Midbrain (tissue), 1 donor: ENCODE data around the gene CHST8.

ENCODE experiments used
- DNase-seq: peaks from one replicate; lab custom pipeline; 2025; lab: John Stamatoyannopoulos, UW

The CHST8 gene

GRCh38 chr19:33717878-33718277 lies 96.1 kb downstream of the CHST8 start:
- DNase-seq, result no peak

- DNase-seq, result no peak
Observed at GRCh38 chr19:33718651-33719254, 97.0 kb downstream of the CHST8 start.

GRCh38 chr19:33719366-33720154 lies 97.8 kb downstream of the CHST8 start:
- DNase-seq, result no peak

- no peak for DNase-seq
Observed at GRCh38 chr19:33720155-33720493, 98.4 kb downstream of the CHST8 start.

- DNase-seq, result no peak
Observed at GRCh38 chr19:33720691-33721682, 99.2 kb downstream of the CHST8 start.

- DNase-seq, result no peak
Observed at GRCh38 chr19:33721735-33722297, 100.1 kb downstream of the CHST8 start.

- DNase-seq, result no peak
Observed at GRCh38 chr19:33722456-33723239, 100.9 kb downstream of the CHST8 start.

GRCh38 chr19:33723512-33723911 lies 101.8 kb downstream of the CHST8 start:
- no peak for DNase-seq

GRCh38 chr19:33724021-33724720 lies 102.4 kb downstream of the CHST8 start:
- no peak for DNase-seq

- DNase-seq, result no peak
Observed at GRCh38 chr19:33724721-33725060, 102.9 kb downstream of the CHST8 start.

GRCh38 chr19:33725567-33725966 lies 103.8 kb downstream of the CHST8 start:
- DNase-seq, result no peak

- no peak for DNase-seq
Observed at GRCh38 chr19:33726756-33727155, 105.0 kb downstream of the CHST8 start.

GRCh38 chr19:33727331-33727998 lies 105.7 kb downstream of the CHST8 start:
- DNase-seq, result no peak

- no peak for DNase-seq
Observed at GRCh38 chr19:33728141-33728540, 106.4 kb downstream of the CHST8 start.

- no peak for DNase-seq
Observed at GRCh38 chr19:33730858-33731607, 109.3 kb downstream of the CHST8 start.

- no peak for DNase-seq
Observed at GRCh38 chr19:33731881-33732280, 110.1 kb downstream of the CHST8 start.

- peak; percentile 56 for DNase-seq
Observed at GRCh38 chr19:33734913-33735312, 113.2 kb downstream of the CHST8 start.

GRCh38 chr19:33736158-33736557 lies 114.4 kb downstream of the CHST8 start:
- DNase-seq, result no peak

- no peak for DNase-seq
Observed at GRCh38 chr19:33736787-33737186, 115.0 kb downstream of the CHST8 start.
